SU-DHL-6 (cell line): ENCODE measurements around the gene HAT1.
A peak's percentile ranks its signal among the peaks of the same experiment; 100 is the strongest.

ENCODE experiments used
- H2AFZ ChIP-seq: fragments of 200-600 bp; sonication (generic); 2 replicates; pipeline ENCODE4 v1.6.1; 2014; ENCODE audit warnings: low read depth, mild to moderate bottlenecking, moderate library complexity, mixed read lengths, antibody characterized with exemption, low read length; ENCODE audit not compliant: severe bottlenecking
- H3F3A ChIP-seq: fragments of 200-600 bp; shearing (Covaris generic); 2 replicates; pipeline ENCODE4 v1.6.0; 2016; ENCODE audit warnings: antibody characterized with exemption, mild to moderate bottlenecking; ENCODE audit not compliant: insufficient read depth
- H3K27ac ChIP-seq: fragments of 200-600 bp; sonication (generic); 2 replicates; pipeline ENCODE4 v1.5.1; 2016; ENCODE audit warnings: low read depth, mild to moderate bottlenecking, low read length, moderate library complexity, mixed read lengths
- H3K27me3 ChIP-seq: fragments of 200-600 bp; sonication (generic), shearing (Covaris generic); 2 replicates; pipeline ENCODE4 v1.6.0; 2014; ENCODE audit warnings: mild to moderate bottlenecking, low read length
- H3K36me3 ChIP-seq: fragments of 200-600 bp; sonication (generic); 2 replicates; pipeline ENCODE4 v1.6.1; 2014; ENCODE audit warnings: mild to moderate bottlenecking, low read length, mixed read lengths
- H3K4me2 ChIP-seq: fragments of 300-600, 200-600 bp; shearing (Covaris generic), sonication (generic); 2 replicates; pipeline ENCODE4 v1.6.0; 2014; ENCODE audit warnings: low read length, low read depth, mild to moderate bottlenecking; ENCODE audit not compliant: poor library complexity, severe bottlenecking
- H3K4me3 ChIP-seq: fragments of 200-600 bp; sonication (generic); 2 replicates; pipeline ENCODE4 v1.5.1; 2014; ENCODE audit warnings: antibody characterized with exemption, low read length, mild to moderate bottlenecking, mixed read lengths; ENCODE audit not compliant: insufficient read depth, poor library complexity, severe bottlenecking
- H3K79me2 ChIP-seq: fragments of 200-600 bp; sonication (generic); 2 replicates; pipeline ENCODE4 v1.6.1; 2014; ENCODE audit warnings: mild to moderate bottlenecking, low read length, moderate library complexity; ENCODE audit not compliant: insufficient read depth
- H3K9ac ChIP-seq: fragments of 200-600 bp; sonication (generic); 2 replicates; pipeline ENCODE4 v1.7.0; 2014; ENCODE audit warnings: mild to moderate bottlenecking, low read length
- H3K9me2 ChIP-seq: fragments of 200-600 bp; sonication (generic); replicated peaks from 2 replicates; pipeline ENCODE4 v1.6.1; 2014; ENCODE audit warnings: low read length; ENCODE audit not compliant: insufficient read depth
- H3K9me3 ChIP-seq: fragments of 200-600 bp; sonication (generic); 2 replicates; pipeline ENCODE4 v1.6.1; 2014; ENCODE audit warnings: low read length, mixed read lengths; ENCODE audit not compliant: insufficient read depth
- H4K20me1 ChIP-seq: fragments of 200-600 bp; sonication (generic); 2 replicates; pipeline ENCODE4 v1.6.1; 2014; ENCODE audit warnings: low read depth, mild to moderate bottlenecking, antibody characterized with exemption, low read length, moderate library complexity, mixed read lengths
- EZH2phosphoT487 ChIP-seq: fragments of 200-600 bp; sonication (generic), shearing (Covaris generic); conservative IDR thresholded peaks from 2 replicates; pipeline ENCODE4 v1.6.1; 2018; ENCODE audit warnings: mild to moderate bottlenecking, antibody characterized with exemption, low read length, moderate library complexity, mixed read lengths
- TF ChIP-seq, protein P1 (sequence below): fragments of 200-600 bp; sonication (generic); IDR thresholded peaks from one replicate; pipeline ENCODE4 v1.5.1; 2017; ENCODE audit warnings: antibody characterized with exemption, mild to moderate bottlenecking, low read length, moderate library complexity; ENCODE audit not compliant: insufficient read depth, poor library complexity, severe bottlenecking

The HAT1 gene

DNA sequence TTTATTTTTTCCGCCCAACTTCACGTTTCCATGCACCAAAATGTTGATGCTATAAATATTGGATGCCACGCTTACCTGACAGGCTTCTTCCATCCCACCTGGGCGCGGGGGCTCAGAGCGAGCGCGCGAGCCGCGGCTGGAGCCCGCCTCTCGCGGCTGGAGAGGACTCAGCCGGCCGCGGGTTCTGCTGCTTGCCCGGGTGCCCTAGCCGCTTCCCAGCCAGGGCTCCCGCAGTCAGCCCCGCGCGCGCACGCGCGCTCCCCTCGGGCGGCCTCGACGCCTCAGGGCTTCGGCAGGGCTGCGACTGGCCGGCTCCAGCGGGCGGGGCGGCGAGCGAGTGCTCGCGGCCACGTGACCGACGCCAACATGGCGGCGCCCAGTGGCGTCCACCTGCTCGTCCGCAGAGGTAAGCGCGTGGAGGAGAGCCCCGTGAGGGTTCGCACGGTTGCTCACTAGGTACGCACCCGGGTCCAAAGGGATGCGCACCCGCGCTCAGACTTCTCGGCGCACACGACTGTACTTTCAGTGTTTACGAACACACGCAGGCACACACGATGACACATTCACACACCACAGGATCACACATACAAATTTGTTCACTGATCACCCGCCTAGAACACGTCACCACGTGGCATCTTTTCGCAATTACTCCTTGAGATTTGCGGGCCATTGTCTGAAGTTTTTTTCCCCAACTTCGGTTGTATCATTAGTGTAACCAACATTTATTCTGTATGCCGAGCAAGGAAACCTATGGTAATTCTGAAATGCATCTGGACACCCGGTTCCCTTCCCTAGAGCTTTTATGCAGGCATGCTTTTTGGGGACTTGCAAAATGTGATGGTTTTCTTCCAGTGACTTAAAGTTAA lies 77.6 kb downstream of the HAT1 start, which contains the start of gene METAP1D:
Gene METAP1D, plus strand, starts transcription at position 350 of the 866 bp plus-strand sequence. Its CDS starts 17 bp downstream, at position 367.
- Histone ChIP-seq H3K9ac (peak within 1 kb of the TSS; percentile 69), H3K4me2 (peak within 1 kb of the TSS; percentile 76), H3K79me2 (no peaks in the 10 kb centered on the region), H3K27ac (peak within 1 kb of the TSS; percentile 3; the same call in 1 of the 2 replicates), H3K27me3 (no peaks in the 10 kb centered on the region), H3K9me2 (no peaks in the 10 kb centered on the region), H4K20me1 (no peaks in the 10 kb centered on the region), H3K36me3 (no peaks in the 10 kb centered on the region), H3K9me3 (no peaks in the 10 kb centered on the region), H2AFZ (peak within 1 kb of the TSS; percentile 96), H3K4me3 (peak within 1 kb of the TSS; percentile 66), H3F3A (peaks cover 9% of the 10 kb centered on the region; the same call in 1 of the 2 replicates)
- TF ChIP-seq, protein P1, sequence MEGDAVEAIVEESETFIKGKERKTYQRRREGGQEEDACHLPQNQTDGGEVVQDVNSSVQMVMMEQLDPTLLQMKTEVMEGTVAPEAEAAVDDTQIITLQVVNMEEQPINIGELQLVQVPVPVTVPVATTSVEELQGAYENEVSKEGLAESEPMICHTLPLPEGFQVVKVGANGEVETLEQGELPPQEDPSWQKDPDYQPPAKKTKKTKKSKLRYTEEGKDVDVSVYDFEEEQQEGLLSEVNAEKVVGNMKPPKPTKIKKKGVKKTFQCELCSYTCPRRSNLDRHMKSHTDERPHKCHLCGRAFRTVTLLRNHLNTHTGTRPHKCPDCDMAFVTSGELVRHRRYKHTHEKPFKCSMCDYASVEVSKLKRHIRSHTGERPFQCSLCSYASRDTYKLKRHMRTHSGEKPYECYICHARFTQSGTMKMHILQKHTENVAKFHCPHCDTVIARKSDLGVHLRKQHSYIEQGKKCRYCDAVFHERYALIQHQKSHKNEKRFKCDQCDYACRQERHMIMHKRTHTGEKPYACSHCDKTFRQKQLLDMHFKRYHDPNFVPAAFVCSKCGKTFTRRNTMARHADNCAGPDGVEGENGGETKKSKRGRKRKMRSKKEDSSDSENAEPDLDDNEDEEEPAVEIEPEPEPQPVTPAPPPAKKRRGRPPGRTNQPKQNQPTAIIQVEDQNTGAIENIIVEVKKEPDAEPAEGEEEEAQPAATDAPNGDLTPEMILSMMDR = no peak
- TF ChIP-seq EZH2phosphoT487 = no peak

DNA sequence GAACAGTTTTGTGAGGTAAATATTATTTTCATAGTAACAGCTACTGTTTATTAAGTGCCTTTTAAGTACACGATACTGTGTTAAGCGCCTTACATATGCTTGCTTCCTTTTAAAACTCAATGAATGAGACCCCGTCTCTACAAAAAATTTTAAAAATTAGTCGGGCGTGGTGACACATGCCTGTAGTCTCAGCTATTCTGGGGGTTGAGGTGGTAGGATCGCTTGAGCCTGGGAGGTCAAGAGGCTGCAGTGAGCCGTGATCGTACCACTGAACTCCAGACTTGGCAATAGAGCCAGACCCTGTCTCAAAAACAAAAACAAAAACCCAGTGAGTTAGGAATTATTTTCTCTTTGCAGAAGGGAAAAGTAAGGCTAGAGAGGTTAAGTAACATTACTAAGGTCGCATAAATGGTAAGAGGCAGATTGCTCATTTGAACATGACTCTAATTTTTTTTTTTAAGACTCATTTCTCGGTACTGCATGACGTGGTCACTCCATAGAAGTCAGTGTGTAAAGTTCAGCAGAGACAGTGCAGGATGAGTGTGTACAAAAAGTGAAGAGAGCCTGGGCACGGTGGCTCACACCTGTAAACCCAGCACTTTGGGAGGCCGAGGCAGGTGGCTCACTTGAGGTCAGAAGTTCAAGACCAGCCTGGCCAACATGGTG lies 78.6 kb downstream of the HAT1 start:
- Histone ChIP-seq H4K20me1 (no peaks in the 10 kb centered on the region), H3K9me2 (no peaks in the 10 kb centered on the region), H3K4me3 (peak overlapping the region; percentile 66), H3K9ac (peak overlapping the region; percentile 69), H3K27ac (peak overlapping the region; percentile 3; the same call in 1 of the 2 replicates), H3K79me2 (no peaks in the 10 kb centered on the region), H3K36me3 (no peaks in the 10 kb centered on the region), H3K4me2 (peak overlapping the region; percentile 76), H3F3A (peaks cover 9% of the 10 kb centered on the region; the same call in 1 of the 2 replicates), H3K9me3 (no peaks in the 10 kb centered on the region), H2AFZ (peak overlapping the region; percentile 96), H3K27me3 (no peaks in the 10 kb centered on the region)
- no peak for TF ChIP-seq EZH2phosphoT487
- TF ChIP-seq, protein P1 = no peak

DNA sequence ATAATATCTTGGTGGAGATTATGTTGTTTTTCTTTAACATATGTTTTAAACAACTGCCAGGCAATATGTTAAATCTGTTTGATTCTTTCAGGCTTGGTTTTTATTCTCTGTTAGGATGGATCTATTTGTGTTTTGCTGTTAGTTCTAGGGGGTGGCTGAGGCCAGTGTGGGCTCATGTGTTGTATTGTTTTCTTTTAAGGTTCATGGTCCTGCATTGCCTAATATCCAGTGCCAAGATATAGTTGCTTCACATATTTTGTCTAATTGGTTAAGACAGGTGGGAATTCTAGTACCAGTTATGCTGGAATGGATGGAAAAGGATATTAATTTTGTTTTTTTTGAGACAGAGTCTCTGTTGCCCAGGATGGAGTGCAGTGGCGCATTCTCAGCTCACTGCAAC lies 85.1 kb downstream of the HAT1 start:
- Histone ChIP-seq H3K9me3 (no peaks in the 10 kb centered on the region), H3K9ac (no peak overlapping the region), H3K9me2 (no peaks in the 10 kb centered on the region), H3K27ac (no peak overlapping the region), H3K4me2 (no peak overlapping the region), H3K4me3 (no peak overlapping the region), H3K79me2 (no peaks in the 10 kb centered on the region), H3K27me3 (no peaks in the 10 kb centered on the region), H4K20me1 (no peaks in the 10 kb centered on the region), H2AFZ (no peak overlapping the region), H3F3A (peaks cover 6% of the 10 kb centered on the region; the same call in 1 of the 2 replicates), H3K36me3 (no peaks in the 10 kb centered on the region)
- no peak for TF ChIP-seq EZH2phosphoT487
- TF ChIP-seq, protein P1 = no peak
